C4-2B (cell line): ENCODE data around the gene MICAL3.

Experiments
- ZFX ChIP-seq: fragments of 450-650 bp; IDR thresholded peaks from 2 replicates; pipeline ENCODE4 v1.6.1; 2017
- TF ChIP-seq, protein P1 (sequence below): fragments of 450-650 bp; conservative IDR thresholded peaks from 2 replicates; pipeline ENCODE4 v1.5.1; 2017; ENCODE audit warnings: mild to moderate bottlenecking

DNA sequence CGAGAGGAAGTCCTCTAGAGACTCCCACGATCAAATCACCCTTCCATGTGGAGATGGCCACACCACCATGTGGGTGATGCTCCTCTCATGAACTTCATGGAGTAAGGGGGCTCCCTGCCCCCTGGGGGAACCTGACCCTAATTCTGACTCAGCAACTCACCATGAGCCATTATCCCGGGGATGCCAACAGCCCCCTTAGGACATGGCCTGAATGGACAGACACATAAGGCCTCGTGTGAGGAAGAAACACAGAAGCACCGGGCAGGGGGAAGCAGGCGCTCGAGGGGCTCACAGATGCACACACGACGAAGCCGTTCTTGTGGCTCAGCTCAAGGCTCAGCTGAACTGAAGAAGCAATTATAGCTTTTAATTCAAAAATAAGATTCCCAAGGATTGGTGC is 150.6 kb downstream of the MICAL3 start:
- TF ChIP-seq, protein P1, sequence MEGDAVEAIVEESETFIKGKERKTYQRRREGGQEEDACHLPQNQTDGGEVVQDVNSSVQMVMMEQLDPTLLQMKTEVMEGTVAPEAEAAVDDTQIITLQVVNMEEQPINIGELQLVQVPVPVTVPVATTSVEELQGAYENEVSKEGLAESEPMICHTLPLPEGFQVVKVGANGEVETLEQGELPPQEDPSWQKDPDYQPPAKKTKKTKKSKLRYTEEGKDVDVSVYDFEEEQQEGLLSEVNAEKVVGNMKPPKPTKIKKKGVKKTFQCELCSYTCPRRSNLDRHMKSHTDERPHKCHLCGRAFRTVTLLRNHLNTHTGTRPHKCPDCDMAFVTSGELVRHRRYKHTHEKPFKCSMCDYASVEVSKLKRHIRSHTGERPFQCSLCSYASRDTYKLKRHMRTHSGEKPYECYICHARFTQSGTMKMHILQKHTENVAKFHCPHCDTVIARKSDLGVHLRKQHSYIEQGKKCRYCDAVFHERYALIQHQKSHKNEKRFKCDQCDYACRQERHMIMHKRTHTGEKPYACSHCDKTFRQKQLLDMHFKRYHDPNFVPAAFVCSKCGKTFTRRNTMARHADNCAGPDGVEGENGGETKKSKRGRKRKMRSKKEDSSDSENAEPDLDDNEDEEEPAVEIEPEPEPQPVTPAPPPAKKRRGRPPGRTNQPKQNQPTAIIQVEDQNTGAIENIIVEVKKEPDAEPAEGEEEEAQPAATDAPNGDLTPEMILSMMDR: no peak
- no peak for TF ChIP-seq ZFX
